Astrocyte (in vitro differentiated cells and primary cell): ENCODE results near the gene RHBG.

ENCODE experiments used
- EZH2 ChIP-seq: IDR thresholded peaks from 2 replicates; pipeline ENCODE4 v1.6.1; 2012; ENCODE audit warnings: mild to moderate bottlenecking, low read length, inconsistent platforms; ENCODE audit not compliant: insufficient read depth
- TF ChIP-seq, protein P1 (sequence below): IDR thresholded peaks from 2 replicates; pipeline ENCODE4 v1.5.1; 2011; ENCODE audit warnings: low read depth, mild to moderate bottlenecking, inconsistent platforms, low read length, moderate library complexity; ENCODE audit not compliant: insufficient read depth

- TF ChIP-seq, protein P1, sequence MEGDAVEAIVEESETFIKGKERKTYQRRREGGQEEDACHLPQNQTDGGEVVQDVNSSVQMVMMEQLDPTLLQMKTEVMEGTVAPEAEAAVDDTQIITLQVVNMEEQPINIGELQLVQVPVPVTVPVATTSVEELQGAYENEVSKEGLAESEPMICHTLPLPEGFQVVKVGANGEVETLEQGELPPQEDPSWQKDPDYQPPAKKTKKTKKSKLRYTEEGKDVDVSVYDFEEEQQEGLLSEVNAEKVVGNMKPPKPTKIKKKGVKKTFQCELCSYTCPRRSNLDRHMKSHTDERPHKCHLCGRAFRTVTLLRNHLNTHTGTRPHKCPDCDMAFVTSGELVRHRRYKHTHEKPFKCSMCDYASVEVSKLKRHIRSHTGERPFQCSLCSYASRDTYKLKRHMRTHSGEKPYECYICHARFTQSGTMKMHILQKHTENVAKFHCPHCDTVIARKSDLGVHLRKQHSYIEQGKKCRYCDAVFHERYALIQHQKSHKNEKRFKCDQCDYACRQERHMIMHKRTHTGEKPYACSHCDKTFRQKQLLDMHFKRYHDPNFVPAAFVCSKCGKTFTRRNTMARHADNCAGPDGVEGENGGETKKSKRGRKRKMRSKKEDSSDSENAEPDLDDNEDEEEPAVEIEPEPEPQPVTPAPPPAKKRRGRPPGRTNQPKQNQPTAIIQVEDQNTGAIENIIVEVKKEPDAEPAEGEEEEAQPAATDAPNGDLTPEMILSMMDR: no peak
- no peak for TF ChIP-seq EZH2
Measured at GRCh38 chr1:156366378-156367166, 2.4 kb upstream of the RHBG start.
